GM12878 (cell line): ENCODE results near the gene KIF21B.

Source experiments
- CEBPB ChIP-seq, 2 experiments: fragments of 150-350 bp in 1 of 2; IDR thresholded peaks; 2 replicates each; pipeline ENCODE4 v1.6.1; 2012 to 2014; ENCODE audit warnings: low read depth in 2 of 2, low read length in 2 of 2, borderline replicate concordance in 1 of 2, inconsistent platforms in 1 of 2
- CREB1 ChIP-seq: IDR thresholded peaks from 2 replicates; pipeline ENCODE4 v1.6.1; 2012; ENCODE audit warnings: low read depth, mild to moderate bottlenecking, inconsistent platforms
- CTCF ChIP-seq, 3 experiments: IDR thresholded peaks in 2 of 3; conservative IDR thresholded peaks in 1 of 3; 2 replicates each; pipeline ENCODE4 v1.5.1; 2011; ENCODE audit warnings: low read depth in 3 of 3, low read length in 3 of 3, mild to moderate bottlenecking in 3 of 3, control low read depth in 2 of 3, moderate library complexity in 2 of 3, inconsistent platforms in 1 of 3, mixed read lengths in 1 of 3; ENCODE audit not compliant: control insufficient read depth in 2 of 3, insufficient read depth in 1 of 3; ENCODE audit errors: extremely low read depth in 1 of 3
- MTA2 ChIP-seq: fragments of 450-650 bp; IDR thresholded peaks from 2 replicates; pipeline ENCODE4 v1.6.1; 2016; ENCODE audit warnings: low read depth, mild to moderate bottlenecking, moderate library complexity
- ZNF592 ChIP-seq: fragments of 450-650 bp; IDR thresholded peaks from 2 replicates; pipeline ENCODE4 v1.6.1; 2017; ENCODE audit warnings: mild to moderate bottlenecking, moderate library complexity
- TF ChIP-seq, protein P1 (sequence below): IDR thresholded peaks from 2 replicates; pipeline ENCODE4 v1.6.1; 2011; ENCODE audit warnings: borderline replicate concordance, low read depth, mild to moderate bottlenecking, moderate library complexity, low read length; ENCODE audit not compliant: insufficient read depth, poor library complexity, severe bottlenecking
- TF ChIP-seq, protein P2 (sequence below): IDR thresholded peaks from 2 replicates; pipeline ENCODE4 v1.6.1; 2011; ENCODE audit warnings: mild to moderate bottlenecking, low read depth, low read length, moderate library complexity; ENCODE audit not compliant: insufficient replicate concordance

- TF ChIP-seq CREB1 = no peak
- no peak for TF ChIP-seq CEBPB (IDR thresholded peaks at IDR 0.05; ENCODE audit: borderline replicate concordance in 1 of 2, low read depth in 2 of 2, low read length in 2 of 2)
- TF ChIP-seq, protein P1, sequence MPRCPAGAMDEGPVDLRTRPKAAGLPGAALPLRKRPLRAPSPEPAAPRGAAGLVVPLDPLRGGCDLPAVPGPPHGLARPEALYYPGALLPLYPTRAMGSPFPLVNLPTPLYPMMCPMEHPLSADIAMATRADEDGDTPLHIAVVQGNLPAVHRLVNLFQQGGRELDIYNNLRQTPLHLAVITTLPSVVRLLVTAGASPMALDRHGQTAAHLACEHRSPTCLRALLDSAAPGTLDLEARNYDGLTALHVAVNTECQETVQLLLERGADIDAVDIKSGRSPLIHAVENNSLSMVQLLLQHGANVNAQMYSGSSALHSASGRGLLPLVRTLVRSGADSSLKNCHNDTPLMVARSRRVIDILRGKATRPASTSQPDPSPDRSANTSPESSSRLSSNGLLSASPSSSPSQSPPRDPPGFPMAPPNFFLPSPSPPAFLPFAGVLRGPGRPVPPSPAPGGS = no peak
- TF ChIP-seq CTCF (IDR thresholded peaks at IDR 0.05 in 2 of 3, conservative IDR thresholded peaks at IDR 0.05 in 1 of 3; ENCODE audit: control insufficient read depth in 2 of 3, extremely low read depth in 1 of 3, insufficient read depth in 1 of 3, low read depth in 3 of 3, low read length in 3 of 3) = no peak
- TF ChIP-seq MTA2 = no peak
- TF ChIP-seq, protein P2, sequence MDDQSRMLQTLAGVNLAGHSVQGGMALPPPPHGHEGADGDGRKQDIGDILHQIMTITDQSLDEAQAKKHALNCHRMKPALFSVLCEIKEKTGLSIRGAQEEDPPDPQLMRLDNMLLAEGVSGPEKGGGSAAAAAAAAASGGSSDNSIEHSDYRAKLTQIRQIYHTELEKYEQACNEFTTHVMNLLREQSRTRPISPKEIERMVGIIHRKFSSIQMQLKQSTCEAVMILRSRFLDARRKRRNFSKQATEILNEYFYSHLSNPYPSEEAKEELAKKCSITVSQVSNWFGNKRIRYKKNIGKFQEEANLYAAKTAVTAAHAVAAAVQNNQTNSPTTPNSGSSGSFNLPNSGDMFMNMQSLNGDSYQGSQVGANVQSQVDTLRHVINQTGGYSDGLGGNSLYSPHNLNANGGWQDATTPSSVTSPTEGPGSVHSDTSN = no peak
- TF ChIP-seq ZNF592 = no peak
Observed at GRCh38 chr1:200991097-200991614, 32.4 kb downstream of the KIF21B start.
